Mucosa of descending colon (tissue), 3 donors: ENCODE data around the gene ZNF329. TPM values are rescaled to one million over a fixed set of nuclear protein-coding genes. Genes with fewer than 3 reads are reported as not detected.

Experiments
- ATAC-seq: fragments of 200-7000 bp; cut with Tn5 transposase; one replicate; pipeline ENCODE4 v1.9.1; 2020; ENCODE audit warnings: mild to moderate bottlenecking, moderate library complexity
- DNase-seq, 3 donors: peaks; one replicate each; pipeline ENCODE4 v3.0.0-alpha.2; 2020
- H3K36me3 ChIP-seq: fragments of 200-600 bp; one replicate; pipeline ENCODE4 v1.8.0; 2021; ENCODE audit warnings: low read depth, mild to moderate bottlenecking
- H3K4me1 ChIP-seq: fragments of 200-600 bp; one replicate; pipeline ENCODE4 v1.8.0; 2021; ENCODE audit warnings: low read depth, mild to moderate bottlenecking
- H3K4me3 ChIP-seq: fragments of 200-600 bp; one replicate; pipeline ENCODE4 v1.8.0; 2021; ENCODE audit warnings: mild to moderate bottlenecking
- H3K9me3 ChIP-seq: fragments of 200-600 bp; one replicate; pipeline ENCODE4 v1.8.0; 2021; ENCODE audit warnings: mild to moderate bottlenecking
- intact Hi-C, 2 donors: fragments of 100-400 bp; cut with DNase I in 1 of 2; cut with micrococcal nuclease in 1 of 2; formaldehyde crosslinking; loops; one replicate each; pipeline versions ENCODE4 v1.11.0 to v1.11.1; 2022; cut with DNase I, micrococcal nuclease
- total RNA-seq, 3 donors: library from RNA; stranded (reverse); fragmentation: NEBNext Ultra II Directional in 2 of 3; extraction: Animal tissue kit (Norgen Biotek cat#: 25700) in 2 of 3; gene quantifications; one replicate each; pipeline versions ENCODE4 v1.2.1 to v1.2.4, GENCODE V29; 2021 to 2023
- TF ChIP-seq, protein P1 (sequence below): fragments of 200-600 bp; IDR thresholded peaks from one replicate; pipeline ENCODE4 v1.8.0; 2022; ENCODE audit warnings: antibody characterized with exemption, mild to moderate bottlenecking
- donor health status: DM: no; HTN: no; CAD: no; lungs with moderate emphysema.
- donor health status: DM: no; HTN: no; CAD: no.
- donor health status: DM: no; HTN: yes; CAD: no.

Gene ZNF329
- total RNA-seq, 3 donors from 2014 or later: 3.5 to 10.3 (median 4.9) TPM

DNA sequence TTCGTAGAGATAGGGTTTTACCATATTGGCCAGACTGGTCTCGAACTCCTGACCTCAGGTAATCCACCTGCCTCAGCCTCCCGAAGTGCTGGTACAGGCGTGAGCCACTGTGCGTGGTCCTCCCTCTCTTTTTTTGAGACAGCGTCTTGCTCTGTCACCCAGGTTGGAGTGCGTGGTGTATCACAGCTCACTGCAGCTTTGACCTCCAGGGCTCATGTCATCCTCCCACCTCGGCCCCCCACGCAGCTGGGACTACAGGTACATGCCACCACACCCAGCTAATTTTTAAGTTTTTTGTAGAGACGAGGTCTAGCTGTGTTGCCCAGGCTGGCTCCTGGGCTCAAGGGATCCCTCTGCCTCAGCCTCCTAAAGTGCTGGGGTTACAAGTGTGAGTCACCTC, 70.8 kb downstream of the ZNF329 start:
- DNase-seq (no peak), ATAC-seq (no peak)
- Histone ChIP-seq H3K4me3 (no peak overlapping the region), H3K36me3 (no peaks in the 10 kb centered on the region), H3K4me1 (no peaks in the 10 kb centered on the region), H3K9me3 (peaks cover 86% of the 10 kb centered on the region)
- intact Hi-C loops: no loop called here
- TF ChIP-seq, protein P1, sequence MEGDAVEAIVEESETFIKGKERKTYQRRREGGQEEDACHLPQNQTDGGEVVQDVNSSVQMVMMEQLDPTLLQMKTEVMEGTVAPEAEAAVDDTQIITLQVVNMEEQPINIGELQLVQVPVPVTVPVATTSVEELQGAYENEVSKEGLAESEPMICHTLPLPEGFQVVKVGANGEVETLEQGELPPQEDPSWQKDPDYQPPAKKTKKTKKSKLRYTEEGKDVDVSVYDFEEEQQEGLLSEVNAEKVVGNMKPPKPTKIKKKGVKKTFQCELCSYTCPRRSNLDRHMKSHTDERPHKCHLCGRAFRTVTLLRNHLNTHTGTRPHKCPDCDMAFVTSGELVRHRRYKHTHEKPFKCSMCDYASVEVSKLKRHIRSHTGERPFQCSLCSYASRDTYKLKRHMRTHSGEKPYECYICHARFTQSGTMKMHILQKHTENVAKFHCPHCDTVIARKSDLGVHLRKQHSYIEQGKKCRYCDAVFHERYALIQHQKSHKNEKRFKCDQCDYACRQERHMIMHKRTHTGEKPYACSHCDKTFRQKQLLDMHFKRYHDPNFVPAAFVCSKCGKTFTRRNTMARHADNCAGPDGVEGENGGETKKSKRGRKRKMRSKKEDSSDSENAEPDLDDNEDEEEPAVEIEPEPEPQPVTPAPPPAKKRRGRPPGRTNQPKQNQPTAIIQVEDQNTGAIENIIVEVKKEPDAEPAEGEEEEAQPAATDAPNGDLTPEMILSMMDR: no peak

Other genes starting within 250 kb of the ZNF329 start
- 10 to 100 TPM; 12.3 to 19.9 (median 15.7) TPM for gene ZNF417, start 234.2 kb downstream of the ZNF329 start, total RNA-seq
- gene ZNF418, start 215.4 kb downstream of the ZNF329 start, total RNA-seq: 10 to 100 TPM in 1 of 3 donors, 1 to 10 TPM in 1, under 1 TPM in 1; 0.82 to 15.5 (median 4.1) TPM
- 1 to 10 TPM; 3.0 to 7.1 (median 3.7) TPM for gene ZNF256, start 203.1 kb downstream of the ZNF329 start, total RNA-seq
- gene C19orf18, start 176.3 kb downstream of the ZNF329 start, total RNA-seq: 1 to 10 TPM in 1 of 3 donors, under 1 TPM in 2; 0.98 to 2.0 (median 0.99) TPM
- 10 to 100 TPM; 11.6 to 17.1 (median 13.8) TPM for gene ZNF606, start 148.0 kb downstream of the ZNF329 start, total RNA-seq
- not detected for gene ZSCAN1, start 116.8 kb downstream of the ZNF329 start, total RNA-seq
- gene ZNF135, start 91.5 kb downstream of the ZNF329 start, total RNA-seq: 1 to 10 TPM; 1.3 to 5.8 (median 2.2) TPM
- gene ZSCAN18, start 52.6 kb downstream of the ZNF329 start, total RNA-seq: 10 to 100 TPM; 17.9 to 69.5 (median 23.0) TPM
- 10 to 100 TPM; 13.3 to 26.6 (median 20.5) TPM for gene ZNF274, start 32.3 kb upstream of the ZNF329 start, total RNA-seq
- gene ZNF544, start 78.1 kb upstream of the ZNF329 start, total RNA-seq: 10 to 100 TPM; 12.1 to 30.5 (median 27.6) TPM
- 1 to 10 TPM; 3.6 to 7.9 (median 3.8) TPM for gene ZNF8, start 128.2 kb upstream of the ZNF329 start, total RNA-seq
- 10 to 100 TPM; 25.0 to 31.7 (median 30.0) TPM for gene ERVK3-1, start 154.6 kb upstream of the ZNF329 start, total RNA-seq
- 1 to 10 TPM; 2.4 to 5.4 (median 3.2) TPM for gene ZSCAN22, start 176.2 kb upstream of the ZNF329 start, total RNA-seq
- gene A1BG, start 202.7 kb upstream of the ZNF329 start, total RNA-seq: 1 to 10 TPM; 2.0 to 3.7 (median 2.7) TPM
- 1 to 10 TPM; 1.1 to 1.9 (median 1.2) TPM for gene ZNF497, start 212.0 kb upstream of the ZNF329 start, total RNA-seq
- 1 to 10 TPM; 1.5 to 3.3 (median 2.5) TPM for gene ZNF837, start 230.2 kb upstream of the ZNF329 start, total RNA-seq
- gene RPS5, start 236.5 kb upstream of the ZNF329 start, total RNA-seq: 100 to 1,000 TPM; 692 to 768 (median 754) TPM
- gene RNF225, start 244.9 kb upstream of the ZNF329 start, total RNA-seq: not detected